Measurements from ENCODE around the gene PCLO.

GRCh38 chr7:82778021-82778420 is 384.7 kb downstream of the PCLO start:
- TF ChIP-seq POLR2A (IDR thresholded peaks at IDR 0.05) (no peak), CTCF (IDR thresholded peaks at IDR 0.05) (no peak)

Data from vagina (tissue), 2 donors.